Measurements from ENCODE around the gene PTPN7.
"Not testable (repeated sequence)": the region's sequence is repeated elsewhere in the genome, so short reads cannot be mapped to it uniquely, and the experiment has no call there.

PTPN7 gene

GRCh38 chr1:202127836-202128622 is 32.4 kb downstream of the PTPN7 start:
- no peak for DNase-seq

GRCh38 chr1:202127061-202127460 is 33.3 kb downstream of the PTPN7 start:
- no peak for DNase-seq

- DNase-seq, result no peak
Measured at GRCh38 chr1:202126426-202126825, 34.0 kb downstream of the PTPN7 start.

- no peak for DNase-seq
Measured at GRCh38 chr1:202125611-202126010, 34.8 kb downstream of the PTPN7 start.

- no peak for DNase-seq
Measured at GRCh38 chr1:202124142-202124541, 36.3 kb downstream of the PTPN7 start.

- no peak for DNase-seq
Measured at GRCh38 chr1:202123336-202123813, 37.0 kb downstream of the PTPN7 start.

GRCh38 chr1:202122639-202123335 is 37.6 kb downstream of the PTPN7 start, which contains the start of gene GPR37L1:
Gene GPR37L1 (plus strand): TSS chr1:202122917. CDS start chr1:202122964, 47 bp downstream.
- DNase-seq, result no peak

GRCh38 chr1:202121006-202121405 is 39.4 kb downstream of the PTPN7 start:
- no peak for DNase-seq

GRCh38 chr1:202117898-202118371 is 42.5 kb downstream of the PTPN7 start:
- no peak for DNase-seq

GRCh38 chr1:202116287-202116686 is 44.1 kb downstream of the PTPN7 start:
- no peak for DNase-seq

- no peak for DNase-seq
Measured at GRCh38 chr1:202113690-202114300, 46.6 kb downstream of the PTPN7 start.

GRCh38 chr1:202112859-202113689 is 47.3 kb downstream of the PTPN7 start:
- no peak for DNase-seq

- not testable (repeated sequence) for DNase-seq
Measured at GRCh38 chr1:202111589-202111988, 48.8 kb downstream of the PTPN7 start.

- DNase-seq, result no peak
Measured at GRCh38 chr1:202110977-202111376, 49.4 kb downstream of the PTPN7 start.

- no peak for DNase-seq
Measured at GRCh38 chr1:202107801-202108731, 52.3 kb downstream of the PTPN7 start.

- no peak for DNase-seq
Measured at GRCh38 chr1:202107321-202107761, 53.1 kb downstream of the PTPN7 start.

- no peak for DNase-seq
Measured at GRCh38 chr1:202106340-202107254, 53.8 kb downstream of the PTPN7 start.

GRCh38 chr1:202105571-202106339 is 54.6 kb downstream of the PTPN7 start:
- no peak for DNase-seq

GRCh38 chr1:202104073-202104472 is 56.3 kb downstream of the PTPN7 start:
- no peak for DNase-seq

Data from stimulated activated CD8-positive, alpha-beta memory T cell treated with anti-CD3 and anti-CD28 coated beads, Interleukin-4, amount 100 ng/mL, for 48 hours (primary cell).